DMS114 treated with DMSO at 0.1 percent for 48 hours (cell line): ENCODE results near the gene EEFSEC.

Experiments
- DNase-seq: peaks from one replicate; lab custom pipeline; 2025; ENCODE audit not compliant: unreplicated experiment; lab: John Stamatoyannopoulos, UW

Gene EEFSEC

GRCh38 chr3:128153156-128154041 lies at the start of gene EEFSEC:
TSS of gene EEFSEC (plus strand) at chr3:128153481. CDS start at chr3:128153508, 27 bp downstream.
- peak; percentile 61 for DNase-seq

GRCh38 chr3:128107834-128108233 lies 45.4 kb upstream of the EEFSEC start:
- DNase-seq, result no peak

- no peak for DNase-seq
Measured at GRCh38 chr3:128111147-128111546, 42.1 kb upstream of the EEFSEC start.

GRCh38 chr3:128112357-128112968 lies 40.8 kb upstream of the EEFSEC start:
- no peak for DNase-seq

- DNase-seq, result no peak
Measured at GRCh38 chr3:128113817-128114794, 39.2 kb upstream of the EEFSEC start.

GRCh38 chr3:128122013-128122412 lies 31.3 kb upstream of the EEFSEC start:
- no peak for DNase-seq

- no peak for DNase-seq
Measured at GRCh38 chr3:128123156-128123537, 30.1 kb upstream of the EEFSEC start.

GRCh38 chr3:128123538-128124368 lies 29.5 kb upstream of the EEFSEC start, which contains the start of gene RUVBL1:
TSS of gene RUVBL1 (minus strand) at chr3:128123812. CDS start at chr3:128123724, 88 bp downstream.
- DNase-seq, result peak; percentile 98

GRCh38 chr3:128127236-128127635 lies 26.0 kb upstream of the EEFSEC start:
- DNase-seq, result no peak

- no peak for DNase-seq
Measured at GRCh38 chr3:128128251-128128650, 25.0 kb upstream of the EEFSEC start.

- DNase-seq, result no peak
Measured at GRCh38 chr3:128131897-128132646, 21.2 kb upstream of the EEFSEC start.

- DNase-seq, result peak; percentile 24
Measured at GRCh38 chr3:128133273-128133883, 19.9 kb upstream of the EEFSEC start.

GRCh38 chr3:128143496-128143895 lies 9.8 kb upstream of the EEFSEC start:
- DNase-seq, result no peak

GRCh38 chr3:128144512-128145187 lies 8.6 kb upstream of the EEFSEC start:
- DNase-seq, result no peak

GRCh38 chr3:128145279-128145678 lies 8.0 kb upstream of the EEFSEC start:
- DNase-seq, result no peak

GRCh38 chr3:128146201-128146600 lies 7.1 kb upstream of the EEFSEC start:
- no peak for DNase-seq

- no peak for DNase-seq
Measured at GRCh38 chr3:128149650-128150049, 3.6 kb upstream of the EEFSEC start.

GRCh38 chr3:128151758-128152274 lies 1.5 kb upstream of the EEFSEC start:
- no peak for DNase-seq
